Lower leg skin (tissue), 3 donors: Measurements from ENCODE around the gene TXLNB.

Experiments used
- POLR2A ChIP-seq, 2 donors: fragments of 450-650 bp; IDR thresholded peaks; one replicate each; pipeline ENCODE4 v1.6.1; 2016 to 2017; ENCODE audit warnings: antibody characterized with exemption in 2 of 2, mild to moderate bottlenecking in 1 of 2, moderate library complexity in 1 of 2
- TF ChIP-seq, protein P1 (sequence below), 3 donors: fragments of 450-650 bp; IDR thresholded peaks; one replicate each; pipeline ENCODE4 v1.5.1; 2016; ENCODE audit warnings: antibody characterized with exemption in 3 of 3, mild to moderate bottlenecking in 3 of 3, moderate library complexity in 2 of 3

DNA sequence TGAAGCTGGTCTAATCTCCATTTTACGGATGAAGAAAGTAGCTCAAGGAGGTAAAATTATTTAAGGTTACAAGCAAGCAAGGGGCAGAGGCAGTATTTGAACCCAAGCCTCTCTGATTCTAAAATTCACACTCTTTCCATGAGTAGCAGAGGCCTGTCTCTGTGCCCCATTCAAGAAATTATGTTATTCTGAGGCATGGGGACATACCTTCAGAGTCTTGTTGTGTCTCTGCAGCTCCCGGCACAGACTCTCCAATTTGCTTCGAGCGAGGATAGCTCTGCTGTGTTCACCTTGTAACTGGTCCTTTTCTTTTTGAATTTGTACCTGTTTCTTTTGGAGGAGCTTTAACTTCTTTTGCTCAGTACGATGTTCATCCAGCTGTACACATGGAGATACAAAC is 21.5 kb downstream of the TXLNB start:
- TF ChIP-seq, protein P1, sequence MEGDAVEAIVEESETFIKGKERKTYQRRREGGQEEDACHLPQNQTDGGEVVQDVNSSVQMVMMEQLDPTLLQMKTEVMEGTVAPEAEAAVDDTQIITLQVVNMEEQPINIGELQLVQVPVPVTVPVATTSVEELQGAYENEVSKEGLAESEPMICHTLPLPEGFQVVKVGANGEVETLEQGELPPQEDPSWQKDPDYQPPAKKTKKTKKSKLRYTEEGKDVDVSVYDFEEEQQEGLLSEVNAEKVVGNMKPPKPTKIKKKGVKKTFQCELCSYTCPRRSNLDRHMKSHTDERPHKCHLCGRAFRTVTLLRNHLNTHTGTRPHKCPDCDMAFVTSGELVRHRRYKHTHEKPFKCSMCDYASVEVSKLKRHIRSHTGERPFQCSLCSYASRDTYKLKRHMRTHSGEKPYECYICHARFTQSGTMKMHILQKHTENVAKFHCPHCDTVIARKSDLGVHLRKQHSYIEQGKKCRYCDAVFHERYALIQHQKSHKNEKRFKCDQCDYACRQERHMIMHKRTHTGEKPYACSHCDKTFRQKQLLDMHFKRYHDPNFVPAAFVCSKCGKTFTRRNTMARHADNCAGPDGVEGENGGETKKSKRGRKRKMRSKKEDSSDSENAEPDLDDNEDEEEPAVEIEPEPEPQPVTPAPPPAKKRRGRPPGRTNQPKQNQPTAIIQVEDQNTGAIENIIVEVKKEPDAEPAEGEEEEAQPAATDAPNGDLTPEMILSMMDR (IDR thresholded peaks at IDR 0.05): no peak
- TF ChIP-seq POLR2A (IDR thresholded peaks at IDR 0.05): no peak
